Endothelial cell of umbilical vein (primary cell): ENCODE measurements around the gene RAMP1.

Experiments used
- CTCF ChIP-seq, 2 donors: IDR thresholded peaks; 1 replicate in 1 of 2; 2 replicates in 1 of 2; pipeline ENCODE4 v1.5.1; 2011; ENCODE audit warnings: low read length in 2 of 2, mild to moderate bottlenecking in 2 of 2, moderate library complexity in 2 of 2, control low read depth in 1 of 2, inconsistent platforms in 1 of 2, low read depth in 1 of 2; ENCODE audit not compliant: insufficient read depth in 1 of 2; ENCODE audit errors: extremely low read depth in 1 of 2
- EZH2 ChIP-seq: IDR thresholded peaks from 2 replicates; pipeline ENCODE4 v1.6.1; 2012; ENCODE audit warnings: borderline replicate concordance, low read depth, mild to moderate bottlenecking, moderate library complexity, low read length, inconsistent platforms; ENCODE audit not compliant: severe bottlenecking
- POLR2AphosphoS5 ChIP-seq: IDR thresholded peaks from 2 replicates; pipeline ENCODE4 v1.6.1; 2012; ENCODE audit warnings: low read depth, mild to moderate bottlenecking, control low read depth, low read length, moderate library complexity; ENCODE audit not compliant: insufficient read depth

GRCh38 chr2:237886685-237887481, 27.5 kb downstream of the RAMP1 start:
- TF ChIP-seq EZH2 (no peak), POLR2AphosphoS5 (no peak), CTCF (IDR thresholded peaks at IDR 0.05; ENCODE audit: extremely low read depth in 1 of 2, insufficient read depth in 1 of 2, low read depth in 1 of 2, low read length in 2 of 2) (no peak)
